Measurements from ENCODE around the gene KSR1.

GRCh38 chr17:27558842-27559505 lies 102.7 kb downstream of the KSR1 start:
- TF ChIP-seq CTCF (IDR thresholded peaks at IDR 0.05; ENCODE audit: insufficient read depth, low read depth, low read length) (no peak), EZH2 (IDR thresholded peaks at IDR 0.05; ENCODE audit: insufficient read depth, low read length) (no peak)
